Measurements from ENCODE around the gene IL17RA.
"Not testable (repeated sequence)": the region's sequence is repeated elsewhere in the genome, so short reads cannot be mapped to it uniquely, and the experiment has no call there.

IL17RA gene

DNA sequence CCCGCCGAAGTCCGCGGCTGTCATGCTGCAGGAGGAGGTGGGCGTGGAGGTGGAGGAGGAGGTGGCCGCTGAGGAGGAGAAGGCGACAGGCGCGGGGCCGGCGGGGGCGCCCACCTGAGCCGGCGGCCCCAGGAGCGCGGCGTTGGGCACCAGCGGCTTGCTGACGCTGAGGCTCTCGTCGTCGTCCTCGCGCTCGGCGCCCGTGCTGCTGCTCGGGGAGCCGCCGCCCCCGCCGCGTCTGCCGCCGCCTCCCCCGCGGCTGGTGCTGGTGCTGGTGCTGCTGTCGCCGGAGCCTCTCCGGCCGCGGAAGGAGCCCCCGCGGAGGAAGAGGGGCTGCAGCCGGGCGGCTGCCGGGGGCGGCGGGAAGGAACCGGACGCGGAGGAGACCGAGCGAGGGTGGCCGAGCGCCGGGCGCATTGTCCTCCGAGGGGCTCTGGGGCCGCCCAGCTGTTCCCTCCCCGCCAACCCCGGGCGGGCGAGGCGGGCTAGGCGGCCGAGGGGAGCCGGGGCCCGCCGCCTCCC lies 36.0 kb downstream of the IL17RA start:
- FAIRE-seq = no peak

DNA sequence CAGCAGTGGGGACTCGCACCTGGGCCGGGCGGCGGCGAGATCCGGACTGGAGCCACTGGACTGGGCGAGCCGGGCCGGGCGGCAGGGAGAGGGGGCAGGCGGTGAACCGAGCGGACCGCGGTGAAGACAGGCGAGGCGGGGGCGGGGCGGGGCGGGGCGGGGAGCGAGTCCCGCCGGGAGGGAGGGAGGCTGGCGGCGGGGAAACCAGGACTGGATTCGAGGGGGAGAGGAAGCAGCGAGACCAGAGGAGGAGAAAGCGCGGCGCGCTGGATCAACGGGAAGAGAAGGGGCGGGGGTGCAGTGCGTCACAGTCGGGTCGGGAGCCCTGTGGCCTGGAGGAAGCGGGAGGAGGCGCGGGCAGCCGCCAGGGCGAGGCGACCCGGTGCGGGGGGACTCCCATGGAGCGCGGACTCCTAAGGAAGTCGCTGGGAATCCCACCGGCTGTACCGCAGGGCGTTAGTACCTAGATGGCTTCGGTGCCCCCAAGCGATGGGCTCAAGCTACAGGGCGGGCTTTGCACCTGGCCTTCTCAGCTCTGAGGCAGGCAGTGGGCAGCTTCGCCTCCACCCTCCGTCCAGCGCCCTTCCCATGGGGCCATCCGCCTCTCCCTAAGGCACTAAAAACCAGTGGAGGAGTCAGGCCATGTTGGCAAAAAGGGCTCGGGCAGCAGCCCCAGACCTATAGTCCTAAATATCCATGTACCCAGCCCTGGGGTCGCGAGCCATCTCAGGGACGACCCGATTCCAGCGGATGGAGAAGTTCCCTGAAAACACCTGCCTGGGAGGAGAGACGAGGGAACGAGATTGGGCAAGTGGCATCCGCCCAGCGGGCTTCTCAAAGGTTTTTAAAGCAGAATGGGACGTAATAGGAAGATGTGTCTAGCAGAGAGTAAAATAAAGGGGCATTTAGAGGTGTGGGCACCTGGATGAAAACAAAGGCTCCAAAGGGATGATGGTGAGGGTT lies 36.7 kb downstream of the IL17RA start, which contains the start of gene TMEM121B:
Gene TMEM121B, minus strand, starts transcription at position 128 of the 963 bp plus-strand sequence. CDS start 233 bp downstream, outside the sequence.
- FAIRE-seq = no peak

DNA sequence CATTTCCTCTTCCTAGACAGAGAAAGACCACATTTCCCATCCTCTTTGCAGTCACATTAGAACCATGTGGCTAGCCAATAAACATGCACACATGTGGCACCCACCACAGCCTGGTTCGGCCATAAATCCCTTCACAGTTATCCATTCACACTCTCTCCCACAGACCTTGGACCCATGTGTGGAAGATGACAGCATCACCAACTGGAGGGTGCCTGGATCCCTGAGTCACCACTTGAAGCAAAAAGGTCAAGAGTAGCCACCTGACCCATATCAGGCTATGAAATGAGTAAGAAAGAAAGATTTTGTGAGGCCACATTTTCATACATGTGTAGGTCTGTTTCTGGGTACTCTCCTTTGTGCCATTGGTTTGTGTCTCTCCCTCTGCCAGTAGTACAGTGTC lies 45.4 kb downstream of the IL17RA start:
- FAIRE-seq = no peak

GRCh38 chr22:17131686-17132085 lies 46.9 kb downstream of the IL17RA start:
- no peak for FAIRE-seq

DNA sequence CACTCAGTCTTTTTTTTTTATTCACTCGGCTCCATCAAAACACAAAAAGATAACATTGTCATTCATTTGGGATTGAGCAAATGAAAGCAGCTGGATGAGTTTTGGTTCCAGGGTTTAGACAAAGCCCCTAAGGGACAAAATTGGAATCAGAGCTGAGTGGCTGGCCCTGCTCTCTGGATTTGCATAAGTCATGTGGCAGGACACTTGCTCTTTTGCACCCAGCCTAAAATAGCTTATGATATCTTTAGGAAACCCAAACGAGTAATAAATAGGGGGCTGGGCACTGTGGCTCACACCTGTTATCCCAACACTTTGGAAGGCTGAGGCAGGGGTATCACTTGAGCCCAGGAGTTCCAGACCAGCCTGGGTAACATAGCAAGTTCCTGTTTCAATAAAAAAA lies 47.3 kb downstream of the IL17RA start:
- FAIRE-seq = no peak

DNA sequence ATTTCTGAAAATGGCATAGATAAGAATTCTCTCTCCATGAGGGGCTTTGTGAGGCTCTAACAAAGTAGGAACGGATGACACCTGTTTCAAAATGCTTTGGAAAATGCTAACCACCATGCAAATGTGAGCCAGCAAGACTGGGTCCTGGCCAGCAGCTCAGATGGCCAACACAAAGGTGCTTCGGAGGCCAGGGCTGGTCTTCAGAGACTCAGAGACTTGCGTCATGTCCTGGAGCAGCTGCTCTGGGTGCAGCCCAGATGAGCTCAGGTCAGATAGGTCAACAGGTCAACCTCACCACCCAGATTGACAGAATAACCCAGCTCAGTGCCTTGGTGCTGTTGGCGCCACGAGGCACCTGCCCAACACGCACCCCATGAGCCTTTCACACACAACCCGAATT lies 48.3 kb downstream of the IL17RA start:
- FAIRE-seq = no peak

DNA sequence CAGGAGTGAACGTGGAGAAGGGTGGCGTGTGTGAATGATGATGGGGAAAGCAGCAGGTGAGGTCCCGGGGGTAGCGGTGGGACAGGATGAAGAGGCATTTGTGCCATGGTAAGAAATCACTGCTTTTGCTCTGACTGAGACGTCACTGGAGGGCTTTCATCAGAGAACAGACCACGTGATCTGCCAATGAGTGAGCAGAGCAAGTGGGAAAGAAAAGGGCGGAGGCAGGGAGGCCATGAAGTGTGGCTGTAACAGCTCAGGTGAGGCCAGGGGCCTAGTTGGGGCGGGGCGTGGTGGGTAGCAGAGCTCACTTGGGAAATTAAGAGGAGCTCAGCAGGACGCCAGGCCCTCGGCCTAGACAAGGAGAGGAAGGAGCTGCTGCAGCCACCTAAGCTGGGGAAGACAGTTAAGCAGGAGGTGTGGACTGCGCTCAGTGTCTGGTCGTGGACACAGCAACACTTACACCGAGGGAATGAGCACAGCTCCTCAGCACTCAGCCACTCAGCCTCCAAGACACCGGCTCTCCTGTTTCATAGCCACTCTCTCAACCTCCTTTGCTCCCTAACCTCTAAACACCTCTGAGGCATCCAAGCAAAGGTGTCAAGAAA lies 50.5 kb downstream of the IL17RA start:
- FAIRE-seq = no peak

DNA sequence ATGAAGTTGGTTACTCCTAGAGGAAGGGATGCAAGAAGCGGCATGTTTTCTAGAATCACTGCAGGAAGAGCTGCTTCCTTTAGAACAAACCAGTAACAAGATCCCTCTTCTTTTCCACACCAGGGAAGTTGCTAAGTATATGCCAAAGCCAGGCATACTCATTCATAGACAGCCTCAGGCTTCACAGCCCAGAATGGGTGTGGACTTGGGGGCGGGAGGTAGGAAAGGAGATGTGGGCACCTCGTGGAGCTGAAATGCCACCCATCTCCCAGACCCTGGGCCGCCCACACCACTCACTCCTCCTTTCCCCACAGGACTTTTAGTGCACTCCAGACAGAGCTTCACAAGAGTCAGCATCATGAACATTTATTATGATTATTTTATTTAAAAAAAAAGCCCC lies 52.4 kb downstream of the IL17RA start:
- no peak for FAIRE-seq

DNA sequence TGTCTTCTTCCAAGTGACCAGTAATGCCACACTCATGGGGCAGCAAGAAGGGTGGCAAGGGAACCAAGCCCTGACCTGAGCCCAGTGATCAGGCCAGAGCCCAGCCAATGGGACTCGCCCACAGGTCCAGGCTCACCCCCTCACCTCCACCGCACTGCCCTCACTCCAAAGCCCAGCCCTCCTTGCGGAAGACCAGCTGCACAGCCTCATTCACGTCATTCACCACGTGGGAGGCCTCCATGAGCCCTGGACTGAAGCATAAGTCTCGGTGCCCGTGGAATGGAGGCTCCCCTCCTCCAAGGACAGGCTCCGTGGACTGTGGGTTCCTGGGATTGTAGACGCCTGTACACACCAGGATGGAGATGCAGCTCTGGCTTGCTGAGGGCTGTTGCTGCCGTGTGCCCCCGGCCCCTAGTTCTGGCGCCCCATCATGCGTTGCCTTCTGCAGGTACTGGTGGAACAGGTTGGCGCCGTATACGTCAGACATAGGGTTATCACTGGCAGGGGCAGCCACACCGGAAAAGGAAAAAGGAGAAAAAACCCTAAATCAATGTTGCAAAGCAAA lies 53.1 kb downstream of the IL17RA start:
- FAIRE-seq = no peak

GRCh38 chr22:17138513-17138912 lies 53.7 kb downstream of the IL17RA start:
- no peak for FAIRE-seq

- FAIRE-seq = no peak
Measured at GRCh38 chr22:17140022-17140421, 55.2 kb downstream of the IL17RA start.

GRCh38 chr22:17140826-17141766 lies 56.3 kb downstream of the IL17RA start:
- no peak for FAIRE-seq

DNA sequence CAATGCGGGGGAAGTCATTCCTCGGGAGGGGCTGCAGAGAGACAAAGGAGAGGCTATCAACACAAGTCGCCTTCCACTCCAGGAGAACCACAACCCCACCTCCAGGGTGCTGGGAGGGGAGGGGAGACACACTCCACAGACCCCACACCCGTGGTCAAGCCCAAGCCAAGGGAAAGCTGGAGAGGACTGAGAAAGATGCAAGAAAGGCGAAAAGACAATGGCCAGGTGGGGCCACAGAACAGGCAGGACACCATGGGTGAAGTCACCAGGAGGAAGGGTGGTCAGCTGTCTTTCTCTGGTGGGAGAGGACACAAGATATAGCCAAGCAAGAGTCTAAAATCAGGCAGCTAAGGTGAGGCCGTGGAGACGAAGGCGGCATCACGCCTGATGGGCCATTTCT lies 58.3 kb downstream of the IL17RA start:
- no peak for FAIRE-seq

GRCh38 chr22:17143826-17144225 lies 59.0 kb downstream of the IL17RA start:
- no peak for FAIRE-seq

GRCh38 chr22:17145021-17145680 lies 60.4 kb downstream of the IL17RA start:
- no peak for FAIRE-seq

GRCh38 chr22:17147458-17147857 lies 62.7 kb downstream of the IL17RA start:
- not testable (repeated sequence) for FAIRE-seq

DNA sequence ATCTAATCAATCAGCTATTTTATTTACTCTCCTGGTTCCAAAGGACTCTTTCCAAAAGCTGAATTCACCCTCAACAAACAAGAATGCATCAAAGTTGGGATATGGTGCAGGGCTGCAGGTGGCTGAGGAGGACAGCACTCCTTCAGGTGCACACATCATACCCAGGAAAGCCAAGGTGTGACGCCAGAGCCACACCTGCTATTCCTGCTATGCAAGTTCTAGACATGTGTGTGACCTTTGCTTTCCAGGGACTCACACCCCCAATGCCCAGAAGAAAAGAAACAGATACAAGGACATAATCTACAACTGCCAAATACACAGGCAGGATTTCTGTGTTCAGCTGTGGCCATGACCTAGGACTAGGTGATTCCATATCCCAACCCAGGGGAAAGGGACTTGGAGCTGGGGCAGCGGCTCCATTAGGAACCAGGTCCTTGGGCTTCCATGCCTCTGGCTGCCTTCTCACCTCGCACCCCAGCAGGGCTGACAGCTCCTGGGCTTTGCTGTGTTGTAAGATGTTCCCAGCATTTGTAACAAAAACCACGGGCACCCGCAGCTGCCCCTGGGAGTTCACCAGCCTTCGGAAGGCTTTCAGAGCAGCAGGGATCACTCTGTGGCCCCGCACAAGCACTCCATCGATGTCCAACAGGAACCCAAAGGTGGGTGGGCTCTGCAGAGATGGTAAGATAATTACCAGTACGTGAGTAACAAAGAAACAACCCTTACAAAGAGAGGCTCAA lies 64.4 kb downstream of the IL17RA start:
- FAIRE-seq = no peak

- FAIRE-seq = no peak
Measured at GRCh38 chr22:17152340-17152739, 67.5 kb downstream of the IL17RA start.

DNA sequence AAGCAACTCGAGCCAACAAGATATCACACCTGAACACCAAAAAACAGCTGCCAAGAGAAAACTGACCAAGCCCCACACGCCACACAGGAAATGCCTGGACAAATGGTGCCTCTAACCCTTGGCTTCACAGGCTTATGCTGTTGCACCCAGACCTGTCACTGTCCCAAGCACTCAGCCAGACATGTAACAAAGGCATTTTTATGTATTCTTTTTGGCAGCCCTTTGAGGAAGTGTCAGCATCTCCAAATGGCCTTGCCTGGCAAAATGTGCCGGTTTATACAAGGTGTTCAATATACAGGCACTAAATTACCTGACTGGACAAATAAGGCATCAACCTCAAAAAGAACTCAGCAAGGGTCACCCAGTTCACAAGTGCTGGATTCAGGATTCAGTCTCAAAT lies 68.2 kb downstream of the IL17RA start:
- no peak for FAIRE-seq

GRCh38 chr22:17155941-17156340 lies 71.1 kb downstream of the IL17RA start:
- no peak for FAIRE-seq

- FAIRE-seq = no peak
Measured at GRCh38 chr22:17157714-17158113, 72.9 kb downstream of the IL17RA start.

All from islet of Langerhans (tissue), 1 donor.